NCI-H526 treated with DMSO at 0.1 percent for 48 hours (cell line): ENCODE data around the gene ARRB1.

Source experiments
- DNase-seq: peaks from one replicate; lab custom pipeline; 2025; lab: John Stamatoyannopoulos, UW

The ARRB1 gene

DNA sequence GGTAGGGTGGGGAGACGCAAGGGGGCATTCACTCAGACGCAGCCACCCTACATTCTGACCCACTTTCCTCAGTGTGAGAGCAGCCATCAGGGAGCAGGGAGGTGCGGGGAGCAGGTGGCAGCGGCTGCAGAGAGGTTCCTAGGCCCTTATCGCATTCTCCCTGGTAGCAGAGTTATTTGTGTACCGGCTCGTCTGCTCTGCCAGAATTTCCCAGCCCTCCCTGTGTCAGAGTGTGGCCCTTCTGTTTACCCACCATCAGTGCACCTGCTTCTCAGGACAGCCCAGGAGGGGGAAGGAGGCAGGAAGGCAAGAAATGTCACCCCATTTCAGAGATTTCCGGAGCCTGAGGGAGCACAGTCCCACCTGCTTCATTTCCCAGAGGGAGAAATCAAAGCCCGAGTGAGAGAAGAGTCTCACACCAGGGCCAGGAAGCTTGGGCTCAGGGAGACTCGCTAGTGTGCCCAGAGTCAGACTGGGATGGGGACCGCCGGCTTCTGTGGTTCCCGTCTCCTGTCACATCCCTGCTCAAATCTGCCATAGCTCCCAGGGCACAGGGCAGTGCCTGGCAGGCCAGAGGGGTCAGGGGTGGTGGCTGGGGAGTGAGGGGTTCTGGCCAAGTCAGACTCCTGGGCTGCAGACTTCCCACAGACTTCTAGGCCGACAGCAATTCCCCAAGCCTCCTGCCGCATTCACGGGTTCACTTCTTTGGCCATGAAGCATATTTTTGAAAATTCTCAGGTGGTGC lies 49.7 kb downstream of the ARRB1 start:
- peak; percentile 69 for DNase-seq

DNA sequence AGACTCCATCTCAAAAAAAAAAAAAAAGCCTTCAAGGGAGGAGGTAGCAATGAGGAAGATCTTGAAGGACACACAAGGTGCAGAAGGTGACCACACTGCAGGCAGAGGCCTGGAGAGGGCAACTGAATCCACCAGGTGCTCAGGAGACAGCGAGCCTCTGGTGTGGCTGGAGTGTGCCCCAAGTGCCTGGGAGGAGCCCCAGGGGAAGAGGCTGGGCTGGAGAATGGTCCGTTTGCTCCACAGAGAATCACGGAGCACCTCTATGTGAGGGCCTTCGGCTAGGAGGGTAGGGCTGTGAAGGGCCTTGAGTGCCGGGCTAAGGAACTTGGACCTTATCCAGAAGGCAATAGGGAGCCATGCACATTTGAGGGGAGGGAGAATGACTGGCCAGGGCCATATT lies 50.3 kb downstream of the ARRB1 start:
- DNase-seq, result no peak

DNA sequence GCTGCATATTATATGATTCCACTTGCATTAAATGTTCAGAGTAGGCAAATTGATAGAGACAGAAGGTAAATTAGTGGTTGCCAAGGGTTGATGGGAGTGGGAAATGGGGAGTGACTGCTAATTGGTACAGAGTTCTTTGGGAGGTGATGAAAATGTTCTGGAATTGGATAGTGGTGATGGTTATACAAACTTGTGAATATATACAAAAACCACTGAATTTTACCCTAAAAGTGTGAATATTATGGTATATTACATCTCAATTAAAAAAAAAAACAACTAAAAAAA lies 52.5 kb downstream of the ARRB1 start:
- DNase-seq, result no peak

DNA sequence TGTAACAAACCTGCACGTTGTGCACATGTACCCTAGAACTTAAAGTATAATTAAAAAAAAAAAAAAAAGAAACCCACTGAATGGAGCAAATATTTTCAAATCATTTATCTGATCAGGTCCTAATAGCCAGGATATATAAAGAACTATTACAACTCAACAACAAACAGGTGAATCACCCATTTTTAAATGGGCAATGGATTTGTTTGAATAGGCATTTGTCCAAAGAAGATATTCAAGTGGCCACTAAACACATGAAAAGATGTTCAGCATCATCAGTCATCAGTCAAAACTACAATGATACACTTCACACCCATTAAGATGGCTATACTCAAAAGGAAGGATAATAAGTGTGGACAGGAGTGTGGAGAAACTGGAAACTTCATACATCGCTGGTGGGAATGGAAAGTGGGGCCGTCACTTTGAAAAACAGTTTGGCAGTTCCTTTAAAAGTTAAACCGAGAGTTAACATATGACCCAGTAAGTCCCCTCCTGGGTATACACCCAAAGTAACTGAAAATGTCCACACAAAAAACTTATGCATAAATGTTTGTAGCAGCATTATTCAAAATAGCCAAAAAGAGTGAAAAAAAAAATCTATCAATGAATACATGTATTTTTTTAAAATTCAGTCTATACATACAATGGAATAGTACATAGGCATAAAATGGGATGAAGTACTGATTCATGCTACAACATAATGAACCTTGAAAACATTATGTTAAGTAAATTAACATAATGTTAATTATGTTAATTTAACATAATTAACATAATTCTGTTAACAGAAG lies 53.1 kb downstream of the ARRB1 start:
- DNase-seq, result no peak

DNA sequence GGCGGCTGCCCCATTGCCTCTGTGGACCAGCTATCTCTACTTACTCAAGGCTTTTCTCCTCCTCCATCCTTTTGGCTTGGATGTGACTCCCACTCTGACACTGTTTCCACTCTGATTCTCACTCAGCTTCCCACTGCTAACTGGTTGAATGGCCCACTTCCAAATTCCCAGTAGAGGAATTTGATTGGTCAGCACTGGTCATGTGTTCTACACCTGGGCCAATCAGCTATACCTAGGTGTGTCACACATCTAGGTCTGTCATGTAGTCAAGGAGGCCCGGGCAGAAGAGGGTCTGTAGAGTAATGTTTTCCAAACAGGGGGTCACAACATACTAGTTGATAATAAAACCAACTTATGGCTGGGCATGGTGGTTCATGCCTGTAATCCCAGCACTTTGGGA lies 57.6 kb downstream of the ARRB1 start:
- DNase-seq, result no peak

DNA sequence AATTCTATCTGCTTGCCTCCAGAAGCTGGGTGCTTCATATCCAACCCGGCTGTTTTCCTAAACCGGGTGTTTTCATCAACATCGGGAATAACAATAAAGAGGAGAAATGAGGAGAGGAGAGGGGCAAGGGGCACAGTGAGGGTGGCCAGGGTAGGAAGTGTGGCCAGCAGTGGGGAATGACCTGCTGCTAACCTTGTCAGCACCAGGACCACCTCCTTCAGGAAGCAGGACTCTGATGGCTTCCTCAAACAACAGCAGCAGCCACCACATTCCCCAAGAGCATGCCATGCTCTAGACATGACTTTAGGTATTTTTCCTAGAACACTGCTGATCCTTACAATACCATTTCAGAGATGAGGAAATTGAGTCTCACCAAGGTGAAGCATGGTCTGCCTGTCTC lies 58.5 kb downstream of the ARRB1 start:
- no peak for DNase-seq

DNA sequence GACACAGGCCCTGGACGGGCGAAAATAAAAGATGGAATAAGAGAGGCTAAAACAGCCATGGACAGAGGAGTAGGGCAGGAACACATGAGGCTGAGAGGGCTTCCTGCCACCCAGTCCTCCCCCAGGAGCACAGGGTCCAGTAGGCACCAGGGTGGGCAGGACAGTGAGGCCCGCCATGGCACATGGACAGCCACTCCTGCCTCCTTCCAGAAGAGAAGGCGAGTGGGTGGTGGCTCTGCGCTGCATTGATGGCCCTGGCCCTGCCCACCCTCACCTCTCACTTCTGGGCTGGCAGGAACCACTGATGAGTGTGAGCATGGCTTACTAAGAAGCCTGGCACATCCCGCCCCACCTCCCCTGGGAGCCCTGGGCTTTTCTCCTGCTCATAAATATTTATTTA lies 59.7 kb downstream of the ARRB1 start:
- no peak for DNase-seq

DNA sequence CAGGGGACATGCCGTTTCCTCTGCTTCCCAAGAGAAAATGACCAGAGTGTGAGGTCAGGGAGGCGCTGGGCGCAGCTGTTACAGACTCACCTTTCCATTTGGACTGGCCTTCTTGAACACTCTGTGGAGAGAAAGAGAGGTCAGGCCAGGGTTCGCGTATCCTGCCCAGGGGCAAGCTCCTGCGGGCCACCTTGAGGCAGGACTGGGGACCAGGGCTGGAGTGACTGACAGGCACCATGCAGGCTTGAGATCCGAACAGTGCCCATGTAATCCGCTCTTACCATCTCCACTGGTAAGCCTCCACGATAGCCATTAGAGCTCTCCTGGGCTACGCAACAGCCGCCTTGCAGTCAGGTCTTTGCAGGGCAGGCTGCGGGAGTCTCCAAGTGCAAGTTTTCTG lies 61.5 kb downstream of the ARRB1 start:
- no peak for DNase-seq

DNA sequence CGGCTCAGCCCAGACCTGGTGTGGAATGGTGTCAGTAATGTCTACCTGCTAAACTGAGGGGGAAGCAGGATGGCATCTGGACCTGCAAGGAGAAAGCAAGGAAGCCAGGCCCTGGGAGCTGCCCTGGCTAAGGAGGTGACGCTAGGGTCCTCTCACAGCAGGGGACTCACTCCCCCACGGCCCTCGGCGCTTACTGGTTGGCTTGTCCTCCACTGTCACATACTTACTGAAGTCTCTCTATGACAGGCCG lies 62.0 kb downstream of the ARRB1 start:
- DNase-seq, result no peak

DNA sequence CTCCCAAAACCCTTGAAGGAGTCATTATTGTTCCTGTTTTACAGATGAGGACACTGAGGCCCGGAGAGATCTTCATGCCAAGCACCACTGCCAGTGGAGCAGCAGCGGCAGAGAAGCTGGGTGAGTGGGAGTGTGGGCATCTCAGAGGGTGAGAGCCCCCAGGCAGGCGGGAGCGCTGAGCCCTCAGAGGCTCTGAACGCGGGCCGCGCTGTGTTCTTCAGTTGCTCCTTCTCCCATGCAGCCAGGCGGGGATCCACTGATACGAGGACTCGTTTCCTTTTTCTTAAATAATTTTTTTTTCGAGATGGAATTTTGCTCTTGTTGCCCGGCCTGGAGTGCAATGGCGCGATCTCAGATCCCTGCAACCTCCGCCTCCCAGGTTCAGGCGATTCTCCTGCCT lies 63.9 kb downstream of the ARRB1 start:
- no peak for DNase-seq

DNA sequence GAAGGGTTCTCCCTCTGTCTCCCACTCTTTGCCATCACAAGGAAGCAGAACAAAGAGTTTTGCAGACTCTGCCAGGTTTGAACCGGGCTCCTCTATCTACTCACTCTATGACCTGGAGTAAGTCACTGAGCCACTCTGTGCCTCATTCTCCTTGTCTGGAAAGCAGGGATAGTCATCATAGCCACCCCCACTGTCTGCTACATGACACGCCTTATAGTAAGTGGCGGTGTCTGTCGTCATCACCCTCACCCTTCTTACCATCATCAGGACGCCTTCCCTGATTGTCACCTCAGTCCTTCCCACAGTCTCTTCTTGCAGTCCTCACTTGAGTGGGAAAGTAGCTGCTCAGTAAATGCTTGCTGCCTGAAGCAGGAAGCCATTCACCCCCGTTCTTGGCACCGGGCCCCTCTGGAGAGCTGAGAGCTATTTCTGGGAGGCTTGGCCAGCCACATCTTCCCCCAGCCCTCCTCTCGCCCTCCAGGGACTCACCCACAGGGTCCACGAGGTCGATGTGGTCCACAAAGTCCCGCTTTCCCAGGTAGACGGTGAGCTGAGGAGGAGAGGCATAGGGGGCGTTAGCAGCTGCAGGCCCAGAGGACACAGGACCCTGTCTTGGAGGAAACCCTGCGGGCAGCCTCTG lies 64.5 kb downstream of the ARRB1 start:
- DNase-seq, result no peak

DNA sequence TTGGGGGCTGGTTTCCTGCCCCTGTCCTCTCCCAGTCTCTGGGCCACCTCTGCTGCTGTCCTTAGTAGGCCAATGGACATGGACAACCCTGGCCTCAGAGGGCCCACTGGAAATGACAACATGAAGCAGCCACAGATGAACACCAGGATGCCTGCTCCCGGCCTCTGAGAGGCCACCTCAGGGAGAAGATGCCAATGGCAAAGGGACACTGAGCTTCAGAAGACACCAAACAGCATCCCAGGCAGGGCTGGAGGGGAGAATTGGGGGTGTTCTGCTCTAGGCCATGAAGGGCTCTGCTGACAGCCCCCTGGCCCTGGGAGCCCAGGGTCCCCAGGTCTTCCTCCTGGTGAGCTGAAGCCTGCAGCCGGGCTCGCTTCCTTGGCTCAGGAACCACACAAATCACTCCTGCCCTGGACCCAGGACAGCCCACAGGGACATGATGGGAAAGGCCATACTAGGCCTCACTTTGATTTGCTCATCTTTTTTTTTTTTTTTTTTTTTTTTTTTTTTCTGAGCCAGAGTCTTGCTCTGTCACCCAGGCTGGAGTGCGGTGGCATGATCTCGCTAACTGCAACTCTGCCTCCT lies 65.6 kb downstream of the ARRB1 start:
- DNase-seq, result no peak

DNA sequence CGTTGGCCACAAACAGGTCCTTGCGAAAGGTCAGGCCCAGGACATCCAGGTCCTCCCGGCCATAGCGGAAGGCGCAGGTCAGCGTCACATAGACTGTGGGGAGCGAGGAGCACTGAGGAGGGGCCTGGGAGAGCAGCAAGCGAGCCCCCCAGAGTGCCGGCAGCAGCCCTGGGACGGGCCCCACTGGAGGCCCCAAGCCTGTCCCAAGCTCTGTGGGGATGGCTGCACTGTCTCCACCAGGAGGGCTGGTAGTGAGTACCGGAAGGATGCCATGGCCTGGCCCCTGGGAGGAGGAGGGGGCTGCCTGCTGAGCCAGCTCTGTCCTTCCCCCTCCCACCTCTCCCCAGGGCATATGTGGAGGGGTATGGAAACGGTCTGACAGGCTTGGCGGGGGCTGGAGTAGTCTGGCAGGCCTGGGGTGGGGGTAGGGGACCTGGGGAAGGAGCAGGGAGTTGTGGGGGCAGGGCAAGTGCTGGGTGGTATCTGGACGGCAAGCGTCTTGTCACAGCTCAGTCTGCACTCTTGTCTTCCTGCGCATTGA lies 68.0 kb downstream of the ARRB1 start:
- no peak for DNase-seq

DNA sequence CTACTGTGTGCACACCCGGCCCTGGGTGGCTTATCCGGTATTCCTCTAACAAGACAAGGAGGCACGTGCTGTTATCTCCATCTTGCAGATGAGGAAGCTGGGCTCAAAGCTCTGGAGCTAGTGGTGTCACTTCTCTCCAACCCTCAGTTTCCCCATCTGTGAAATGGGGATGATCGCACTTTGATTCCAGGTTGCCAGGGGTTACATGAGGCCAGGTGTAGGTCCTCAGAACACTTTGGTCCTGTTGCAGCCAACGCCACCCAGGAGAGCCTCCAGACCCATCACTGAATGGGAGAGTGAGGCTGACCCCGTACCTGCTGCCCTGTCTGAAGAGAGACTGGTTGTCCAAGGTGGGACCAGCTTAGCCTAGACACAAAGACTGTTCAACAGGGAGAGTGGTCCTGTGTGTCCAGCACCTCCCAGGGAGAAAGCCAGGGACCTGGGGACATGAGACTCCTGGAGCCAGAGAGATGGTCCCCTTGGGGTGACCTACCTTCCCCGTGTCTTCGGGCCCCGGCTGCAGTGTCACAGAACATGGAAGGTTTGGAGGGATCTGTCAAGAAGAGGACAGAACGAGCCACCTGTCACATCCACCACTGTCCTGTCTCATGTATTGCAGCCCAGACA lies 69.9 kb downstream of the ARRB1 start:
- no peak for DNase-seq

DNA sequence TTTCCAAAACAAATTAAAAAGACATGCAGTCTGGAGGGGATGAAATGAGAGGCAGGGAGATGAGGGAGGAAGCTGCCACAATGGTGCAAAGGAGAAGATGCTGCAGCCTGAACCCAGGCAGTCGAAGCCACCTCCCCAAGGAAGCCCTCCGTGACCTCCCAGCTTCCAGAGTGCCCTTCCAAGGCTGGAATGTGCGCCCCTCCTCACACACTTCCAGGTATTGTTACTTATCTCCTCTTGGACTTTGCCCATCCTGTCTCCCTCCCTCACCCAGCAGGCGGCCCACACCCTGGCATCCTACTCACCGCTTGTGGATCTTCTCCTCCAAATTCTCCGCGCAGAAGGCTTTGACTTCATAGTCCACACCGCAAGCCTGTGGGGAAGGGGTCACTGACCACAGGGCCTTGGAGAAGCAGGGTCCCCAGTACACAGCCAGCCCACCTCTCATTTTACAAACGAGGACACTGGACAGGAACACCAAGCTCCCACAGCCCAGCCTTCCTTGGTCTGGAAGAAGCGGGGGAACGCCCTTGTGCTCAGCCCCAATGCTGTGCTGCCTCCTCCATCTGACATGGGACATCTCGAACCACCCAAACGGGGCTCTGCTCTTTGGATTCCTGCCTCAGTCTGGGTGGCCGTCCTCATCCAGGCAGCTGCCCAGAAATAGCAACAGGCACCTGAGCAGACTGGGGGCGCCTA lies 70.5 kb downstream of the ARRB1 start:
- no peak for DNase-seq

DNA sequence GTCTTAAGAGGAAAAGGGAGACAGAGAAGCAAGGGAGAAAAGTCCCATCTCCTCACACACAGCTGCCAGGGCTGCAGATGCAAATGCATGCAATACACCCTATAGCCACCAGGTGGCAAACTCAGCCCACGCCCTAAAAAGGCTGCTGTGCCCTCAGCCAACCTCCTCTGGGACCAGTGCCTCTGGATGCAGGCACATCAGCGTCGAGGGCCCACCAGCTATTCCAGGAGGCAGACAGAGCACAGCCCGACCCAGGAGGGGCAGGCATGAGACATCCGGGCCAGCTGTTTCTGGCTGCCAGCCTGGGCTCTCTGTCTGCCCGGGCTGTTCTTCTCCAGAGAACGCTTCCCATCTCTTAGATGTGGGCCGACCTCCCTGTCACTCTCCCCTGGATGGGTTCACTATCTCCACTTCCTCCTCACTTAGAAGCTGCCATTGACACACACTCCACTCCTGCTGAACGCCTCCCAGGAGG lies 71.2 kb downstream of the ARRB1 start:
- peak; percentile 35 for DNase-seq

DNA sequence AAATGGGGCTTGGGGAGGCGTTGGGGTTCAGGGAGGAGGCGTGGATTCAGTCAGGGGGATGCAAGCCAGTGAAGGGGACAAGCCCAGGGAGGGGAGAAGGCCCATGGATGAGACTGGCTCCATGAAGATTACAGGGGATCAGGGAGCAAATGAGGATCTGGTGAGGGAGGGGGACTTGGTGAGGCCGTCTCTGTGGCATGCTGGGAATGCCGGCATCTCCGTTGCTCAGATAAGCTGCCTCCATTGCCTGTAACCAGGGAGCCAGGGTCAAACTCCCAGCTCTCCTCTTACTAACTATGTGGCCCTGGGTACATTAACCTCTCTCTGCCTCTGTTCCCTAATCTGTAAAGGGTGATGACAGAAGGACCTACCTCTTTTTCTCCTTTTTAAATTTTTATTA lies 72.2 kb downstream of the ARRB1 start:
- no peak for DNase-seq

DNA sequence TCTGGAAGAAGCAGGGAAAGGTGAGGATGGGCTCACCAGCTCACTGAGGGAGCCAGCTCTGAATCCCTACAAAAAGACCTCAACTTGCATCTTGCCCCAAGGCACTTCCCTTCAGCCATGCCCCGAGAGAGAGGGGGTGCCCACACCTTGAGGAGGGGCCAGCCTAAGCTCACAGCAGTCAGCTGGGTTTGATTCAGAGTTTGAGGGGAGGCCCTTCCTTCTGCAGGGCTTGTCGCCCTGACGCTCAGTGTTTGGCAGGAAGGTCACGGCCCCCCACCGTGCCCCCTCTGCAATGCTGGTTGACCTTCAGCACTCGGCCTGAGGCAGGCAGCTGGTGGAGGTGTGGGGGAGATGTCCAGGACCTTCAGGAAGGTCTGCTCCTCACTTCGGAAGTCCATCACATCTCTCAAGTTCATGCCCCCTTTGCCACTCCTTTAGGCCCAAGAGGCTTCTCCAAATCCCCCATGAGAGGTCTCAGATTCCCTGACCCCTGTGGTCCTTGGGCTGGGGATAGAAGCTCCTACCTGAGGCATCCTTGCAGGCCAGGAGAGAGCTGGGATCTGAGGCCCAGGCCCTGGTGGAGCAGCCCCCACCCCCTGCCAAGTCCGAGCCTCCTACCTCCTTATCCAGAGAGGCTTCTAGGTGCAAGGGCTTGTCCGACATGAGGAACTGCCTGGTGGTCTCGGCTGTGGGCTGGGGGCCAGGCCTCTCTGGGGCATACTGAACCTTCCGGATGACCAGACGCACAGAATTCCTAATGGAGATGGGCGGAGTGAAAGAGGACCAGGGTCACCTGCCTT lies 73.3 kb downstream of the ARRB1 start:
- no peak for DNase-seq

DNA sequence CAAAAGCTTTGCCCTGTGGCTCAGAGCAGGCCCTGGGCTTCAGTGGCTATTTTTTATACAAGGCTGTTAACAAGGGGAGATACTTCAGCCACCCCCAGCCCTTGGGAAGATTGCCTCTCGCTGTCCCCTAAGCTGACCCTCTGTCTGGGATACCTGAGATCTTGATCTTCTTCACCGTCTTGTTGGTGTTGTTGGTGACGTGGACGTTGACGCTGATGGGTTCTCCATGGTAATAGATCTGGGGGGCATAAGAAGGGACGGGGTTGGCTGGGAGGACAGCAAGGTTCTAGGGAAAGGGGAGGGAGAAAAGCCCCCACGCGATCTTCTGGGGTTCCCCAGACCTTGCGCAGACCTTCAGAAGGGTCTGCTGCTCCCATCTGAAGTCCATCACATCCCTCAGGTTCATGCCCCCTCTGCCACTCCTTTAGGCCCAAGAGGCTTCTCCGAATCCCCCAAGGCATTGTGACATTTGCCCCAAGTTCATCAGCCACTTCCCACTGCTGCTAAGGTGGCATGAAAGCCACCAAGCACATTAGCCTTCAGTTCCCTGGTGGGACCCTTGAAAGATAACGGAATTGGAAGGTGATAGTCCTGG lies 74.2 kb downstream of the ARRB1 start:
- no peak for DNase-seq

DNA sequence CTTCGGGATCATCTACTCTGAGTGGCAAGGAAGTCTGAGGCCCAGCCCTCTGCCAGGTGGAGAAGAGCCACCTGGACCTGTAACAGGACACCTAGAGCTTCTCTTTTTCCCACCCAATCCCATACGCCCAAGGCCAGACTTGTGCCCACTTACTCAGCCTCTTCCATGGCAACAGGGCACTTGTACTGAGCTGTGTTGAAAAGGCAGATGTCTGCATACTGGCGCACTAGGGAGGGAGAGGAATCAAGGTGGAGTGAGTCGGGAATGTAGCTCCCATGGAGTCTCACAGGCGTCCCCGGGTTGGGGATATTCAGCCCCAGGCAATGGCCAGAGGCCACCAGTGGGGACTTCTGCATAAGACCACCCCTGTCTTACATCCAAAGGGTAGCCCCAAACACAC lies 74.8 kb downstream of the ARRB1 start:
- peak; percentile 35 for DNase-seq

DNA sequence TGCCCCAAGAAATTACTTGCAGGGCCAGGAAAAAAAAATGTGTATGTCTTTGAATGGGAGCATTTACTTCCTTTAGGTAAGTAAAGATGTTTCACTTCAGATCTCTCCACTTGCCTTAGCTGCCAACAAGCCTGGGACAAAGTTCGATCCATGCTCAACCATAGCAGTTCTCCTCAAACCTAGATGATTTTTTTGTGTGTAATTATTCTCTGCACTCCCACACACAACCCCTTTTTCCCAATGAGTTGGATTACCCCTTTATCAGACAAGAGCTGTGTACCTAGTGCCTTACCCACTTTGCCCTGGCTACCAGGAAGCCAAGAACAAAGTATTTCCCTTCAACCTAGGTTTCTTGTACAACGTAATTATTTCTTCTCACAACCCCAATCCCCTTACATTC lies 75.3 kb downstream of the ARRB1 start:
- no peak for DNase-seq
